ENCODE data around the gene TFF1.

Gene TFF1

GRCh38 chr21:42366292-42367010, at the start of gene TFF1:
Gene TFF1, minus strand, starts transcription at chr21:42366535. Its CDS starts 40 bp downstream, at chr21:42366495.
- peak within 1 kb of the TSS in 1 of 2 donors; percentile 29 for H3K4me3 ChIP-seq (ENCODE audit: low read length in 2 of 2)

DNA sequence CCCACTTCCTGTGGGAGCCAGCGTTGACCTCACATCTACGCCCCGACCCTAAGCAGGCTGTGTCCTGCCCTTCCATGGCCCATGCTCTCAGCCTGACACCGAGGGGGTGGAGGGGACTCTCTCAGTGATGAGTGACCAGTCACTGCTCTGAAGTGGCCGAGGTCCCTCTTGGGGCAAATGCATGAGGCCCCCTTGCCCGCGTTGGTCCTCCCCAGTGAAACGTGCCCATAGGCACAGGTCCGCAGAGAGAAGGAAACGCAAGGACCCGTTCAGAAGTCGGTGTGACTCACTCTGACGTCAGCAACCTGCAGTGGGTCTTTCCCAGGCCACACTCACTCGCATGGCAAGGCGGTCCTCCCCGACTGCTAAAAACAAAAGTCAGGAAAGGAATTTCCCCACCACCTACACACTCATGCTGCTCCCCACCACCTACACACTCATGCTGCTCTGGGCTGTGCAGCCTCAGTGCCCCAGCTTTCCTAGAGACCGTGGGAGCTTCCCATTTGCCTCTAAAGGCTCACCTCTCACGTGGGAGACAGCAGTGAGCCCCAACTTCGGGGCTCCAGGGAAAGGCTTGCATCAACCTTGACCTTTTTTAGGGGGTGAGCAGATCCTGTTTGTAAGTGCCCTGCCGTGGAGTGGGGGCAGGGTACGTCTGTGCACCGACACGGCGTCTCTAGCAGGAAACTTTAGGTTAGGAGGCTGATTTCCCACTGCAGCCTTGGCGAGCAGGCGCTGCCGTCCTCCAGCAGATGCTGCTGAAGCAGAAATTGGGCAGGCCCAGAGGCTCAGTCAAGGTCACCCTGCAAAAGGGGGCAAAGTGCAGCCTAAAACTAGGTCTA, 48.8 kb upstream of the TFF1 start:
- Histone ChIP-seq H3K4me1 (ENCODE audit: control insufficient read depth in 2 of 2, insufficient read depth in 2 of 2, low read length in 2 of 2) (no peaks in the 10 kb centered on the region), H3K9ac (ENCODE audit: low read depth in 1 of 2, low read length in 2 of 2) (peak overlapping the region in 1 of 2 donors; percentile 32), H3K9me3 (ENCODE audit: control insufficient read depth in 2 of 2, low read length in 2 of 2) (no peaks in the 10 kb centered on the region), H3K4me3 (ENCODE audit: low read length in 2 of 2) (no peak overlapping the region), H3K27ac (ENCODE audit: low read depth in 2 of 2, low read length in 2 of 2) (peak overlapping the region in 1 of 2 donors; percentile 4), H3K27me3 (ENCODE audit: control insufficient read depth in 2 of 2, insufficient read depth in 2 of 2, low read length in 2 of 2) (no peaks in the 10 kb centered on the region), H3K36me3 (ENCODE audit: control insufficient read depth in 2 of 2, insufficient read depth in 2 of 2, low read length in 2 of 2) (no peaks in the 10 kb centered on the region)

More at GRCh38 chr21:42366292-42367010, at the start of gene TFF1:
- H3K36me3 ChIP-seq (ENCODE audit: control insufficient read depth in 2 of 2, insufficient read depth in 2 of 2, low read length in 2 of 2) = no peaks in the 10 kb centered on the region
- peak within 1 kb of the TSS; percentile 58 to 80 for H3K27ac ChIP-seq (ENCODE audit: low read depth in 2 of 2, low read length in 2 of 2)
- H3K27me3 ChIP-seq (ENCODE audit: control insufficient read depth in 2 of 2, insufficient read depth in 2 of 2, low read length in 2 of 2) = no peaks in the 10 kb centered on the region
- peaks cover 11 to 39% of the 10 kb centered on the region in 2 donors for H3K4me1 ChIP-seq (ENCODE audit: control insufficient read depth in 2 of 2, insufficient read depth in 2 of 2, low read length in 2 of 2)
- no peaks in the 10 kb centered on the region for H3K9me3 ChIP-seq (ENCODE audit: control insufficient read depth in 2 of 2, low read length in 2 of 2)
- H3K9ac ChIP-seq (ENCODE audit: low read depth in 1 of 2, low read length in 2 of 2) = peak within 1 kb of the TSS in 1 of 2 donors; percentile 56

DNA sequence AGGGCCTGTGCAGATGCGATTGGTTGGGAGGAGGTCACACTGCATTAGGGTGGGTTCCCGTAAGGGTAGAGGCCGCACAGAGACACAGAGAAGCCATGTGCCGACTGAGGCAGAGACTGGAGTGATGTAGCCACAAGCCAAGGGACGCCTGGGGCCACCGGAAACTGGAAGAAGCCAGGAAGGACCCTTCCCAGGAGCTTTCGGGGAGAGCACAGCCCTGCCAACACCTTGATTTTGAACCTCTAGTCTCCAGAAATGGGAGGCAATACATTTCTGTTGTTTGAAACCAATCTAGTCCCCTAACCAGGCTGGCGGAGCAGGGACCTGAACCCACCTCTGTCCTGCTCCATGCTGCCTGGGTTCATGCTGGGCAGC, 48.2 kb upstream of the TFF1 start:
- Histone ChIP-seq H3K9ac (ENCODE audit: low read depth in 1 of 2, low read length in 2 of 2) (no peak overlapping the region), H3K4me3 (ENCODE audit: low read length in 2 of 2) (no peak overlapping the region), H3K36me3 (ENCODE audit: control insufficient read depth in 2 of 2, insufficient read depth in 2 of 2, low read length in 2 of 2) (no peaks in the 10 kb centered on the region), H3K4me1 (ENCODE audit: control insufficient read depth in 2 of 2, insufficient read depth in 2 of 2, low read length in 2 of 2) (no peaks in the 10 kb centered on the region), H3K27ac (ENCODE audit: low read depth in 2 of 2, low read length in 2 of 2) (no peak overlapping the region), H3K27me3 (ENCODE audit: control insufficient read depth in 2 of 2, insufficient read depth in 2 of 2, low read length in 2 of 2) (no peaks in the 10 kb centered on the region), H3K9me3 (ENCODE audit: control insufficient read depth in 2 of 2, low read length in 2 of 2) (no peaks in the 10 kb centered on the region)

DNA sequence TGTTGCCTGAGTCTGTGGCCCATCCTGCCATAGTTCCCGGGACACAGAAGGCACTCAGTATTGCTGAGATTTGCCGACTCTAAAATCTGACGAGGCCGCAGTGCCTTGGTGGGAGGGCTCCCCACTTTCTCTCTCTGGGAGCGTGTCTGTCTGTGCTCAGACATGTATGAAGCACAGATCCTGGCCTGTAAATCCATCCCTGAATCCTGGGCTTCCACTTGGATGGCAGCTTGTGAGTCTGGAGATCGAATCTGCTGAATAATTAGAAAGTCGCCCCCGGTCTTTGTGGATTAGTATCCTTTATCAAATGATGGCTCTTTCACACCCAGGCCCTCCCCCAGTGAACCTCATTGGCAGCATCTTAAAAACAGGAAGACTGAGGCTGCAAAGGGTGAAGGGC, 47.7 kb upstream of the TFF1 start:
- no peak overlapping the region for H3K27ac ChIP-seq (ENCODE audit: low read depth in 2 of 2, low read length in 2 of 2)
- H3K4me3 ChIP-seq (ENCODE audit: low read length in 2 of 2) = no peak overlapping the region
- no peaks in the 10 kb centered on the region for H3K36me3 ChIP-seq (ENCODE audit: control insufficient read depth in 2 of 2, insufficient read depth in 2 of 2, low read length in 2 of 2)
- H3K4me1 ChIP-seq (ENCODE audit: control insufficient read depth in 2 of 2, insufficient read depth in 2 of 2, low read length in 2 of 2) = no peaks in the 10 kb centered on the region
- H3K9ac ChIP-seq (ENCODE audit: low read depth in 1 of 2, low read length in 2 of 2) = no peak overlapping the region
- H3K27me3 ChIP-seq (ENCODE audit: control insufficient read depth in 2 of 2, insufficient read depth in 2 of 2, low read length in 2 of 2) = no peaks in the 10 kb centered on the region
- H3K9me3 ChIP-seq (ENCODE audit: control insufficient read depth in 2 of 2, low read length in 2 of 2) = no peaks in the 10 kb centered on the region

DNA sequence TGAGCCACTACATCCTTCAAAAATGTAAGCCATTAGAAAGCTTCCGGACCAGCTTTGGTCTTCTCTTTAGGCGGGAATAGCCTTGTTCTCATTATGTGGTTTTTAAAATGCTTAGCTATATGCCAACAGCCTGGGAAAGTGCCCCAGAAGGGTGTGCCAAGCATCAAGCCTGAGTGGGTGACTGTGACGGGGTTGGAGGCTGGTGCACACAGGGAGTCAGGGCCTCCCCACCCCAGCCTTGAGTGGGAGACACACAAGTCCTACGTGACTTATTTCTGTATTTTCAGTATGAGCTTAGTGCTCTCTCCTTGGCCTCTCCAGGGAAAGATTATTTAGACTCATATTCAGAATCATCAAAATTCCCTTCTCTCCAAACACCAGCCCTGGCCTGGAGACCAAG, 47.2 kb upstream of the TFF1 start:
- Histone ChIP-seq H3K36me3 (ENCODE audit: control insufficient read depth in 2 of 2, insufficient read depth in 2 of 2, low read length in 2 of 2) (no peaks in the 10 kb centered on the region), H3K4me1 (ENCODE audit: control insufficient read depth in 2 of 2, insufficient read depth in 2 of 2, low read length in 2 of 2) (no peaks in the 10 kb centered on the region), H3K27ac (ENCODE audit: low read depth in 2 of 2, low read length in 2 of 2) (no peak overlapping the region), H3K9me3 (ENCODE audit: control insufficient read depth in 2 of 2, low read length in 2 of 2) (no peaks in the 10 kb centered on the region), H3K27me3 (ENCODE audit: control insufficient read depth in 2 of 2, insufficient read depth in 2 of 2, low read length in 2 of 2) (no peaks in the 10 kb centered on the region), H3K4me3 (ENCODE audit: low read length in 2 of 2) (no peak overlapping the region), H3K9ac (ENCODE audit: low read depth in 1 of 2, low read length in 2 of 2) (no peak overlapping the region)

GRCh38 chr21:42413093-42413492, 46.8 kb upstream of the TFF1 start:
- no peaks in the 10 kb centered on the region for H3K9me3 ChIP-seq (ENCODE audit: control insufficient read depth in 2 of 2, low read length in 2 of 2)
- H3K36me3 ChIP-seq (ENCODE audit: control insufficient read depth in 2 of 2, insufficient read depth in 2 of 2, low read length in 2 of 2) = no peaks in the 10 kb centered on the region
- no peak overlapping the region for H3K4me3 ChIP-seq (ENCODE audit: low read length in 2 of 2)
- H3K4me1 ChIP-seq (ENCODE audit: control insufficient read depth in 2 of 2, insufficient read depth in 2 of 2, low read length in 2 of 2) = no peaks in the 10 kb centered on the region
- H3K27ac ChIP-seq (ENCODE audit: low read depth in 2 of 2, low read length in 2 of 2) = no peak overlapping the region
- no peaks in the 10 kb centered on the region for H3K27me3 ChIP-seq (ENCODE audit: control insufficient read depth in 2 of 2, insufficient read depth in 2 of 2, low read length in 2 of 2)
- no peak overlapping the region for H3K9ac ChIP-seq (ENCODE audit: low read depth in 1 of 2, low read length in 2 of 2)

DNA sequence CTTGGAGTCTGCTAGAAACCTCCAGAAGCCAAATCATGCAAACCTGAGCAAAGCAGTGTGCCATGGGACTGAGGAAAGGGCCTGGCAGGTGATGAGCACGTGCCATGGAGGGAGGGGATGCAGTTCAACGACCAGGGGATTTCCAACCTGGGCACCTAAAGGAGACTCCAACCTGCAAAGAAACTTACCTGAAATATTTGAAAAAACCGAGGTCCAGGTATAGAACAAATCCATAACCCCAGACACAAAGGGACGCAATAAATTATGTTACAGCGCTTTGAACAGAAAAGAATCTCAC, 46.2 kb upstream of the TFF1 start:
- Histone ChIP-seq H3K9ac (ENCODE audit: low read depth in 1 of 2, low read length in 2 of 2) (no peak overlapping the region), H3K4me3 (ENCODE audit: low read length in 2 of 2) (no peak overlapping the region), H3K27me3 (ENCODE audit: control insufficient read depth in 2 of 2, insufficient read depth in 2 of 2, low read length in 2 of 2) (no peaks in the 10 kb centered on the region), H3K9me3 (ENCODE audit: control insufficient read depth in 2 of 2, low read length in 2 of 2) (no peaks in the 10 kb centered on the region), H3K27ac (ENCODE audit: low read depth in 2 of 2, low read length in 2 of 2) (no peak overlapping the region), H3K4me1 (ENCODE audit: control insufficient read depth in 2 of 2, insufficient read depth in 2 of 2, low read length in 2 of 2) (no peaks in the 10 kb centered on the region), H3K36me3 (ENCODE audit: control insufficient read depth in 2 of 2, insufficient read depth in 2 of 2, low read length in 2 of 2) (no peaks in the 10 kb centered on the region)

DNA sequence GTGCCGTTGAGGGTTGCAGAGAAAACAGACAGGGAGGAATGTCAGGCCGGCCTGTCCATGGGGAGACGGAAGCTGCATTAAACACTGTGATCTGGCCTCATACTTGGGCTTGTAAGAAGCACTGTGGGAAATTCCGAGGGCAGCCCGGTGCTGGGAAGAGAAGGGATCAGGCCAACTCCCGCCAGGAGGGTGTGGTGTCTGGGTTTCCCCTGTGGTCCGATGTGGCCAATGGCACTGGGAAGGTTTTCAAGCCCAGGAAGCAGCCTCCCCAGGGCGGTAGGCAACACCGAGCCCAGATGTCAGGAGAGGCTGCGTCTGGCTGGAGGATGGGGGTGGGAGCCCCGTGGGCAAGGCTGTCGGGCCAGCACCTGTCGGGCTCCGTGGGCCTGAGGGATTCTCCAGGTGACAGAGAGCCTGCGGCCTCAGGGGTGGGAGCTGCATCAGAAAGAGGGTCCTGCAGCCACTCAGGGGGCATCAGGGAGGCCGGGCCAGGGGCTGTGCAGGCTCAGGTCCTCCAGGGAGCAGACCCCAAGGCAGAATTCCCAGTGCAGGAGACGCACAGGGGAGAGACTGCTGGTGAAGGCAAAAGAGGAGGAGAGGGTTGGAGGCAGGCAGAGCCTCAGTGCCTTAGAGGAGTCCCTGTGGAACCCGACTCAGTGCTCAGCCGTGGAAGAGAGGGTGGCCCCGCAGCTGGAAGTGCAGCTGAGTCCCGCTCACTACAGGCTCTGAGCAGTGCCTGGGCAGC, 45.7 kb upstream of the TFF1 start:
- no peaks in the 10 kb centered on the region for H3K27me3 ChIP-seq (ENCODE audit: control insufficient read depth in 2 of 2, insufficient read depth in 2 of 2, low read length in 2 of 2)
- no peaks in the 10 kb centered on the region for H3K9me3 ChIP-seq (ENCODE audit: control insufficient read depth in 2 of 2, low read length in 2 of 2)
- no peak overlapping the region for H3K27ac ChIP-seq (ENCODE audit: low read depth in 2 of 2, low read length in 2 of 2)

DNA sequence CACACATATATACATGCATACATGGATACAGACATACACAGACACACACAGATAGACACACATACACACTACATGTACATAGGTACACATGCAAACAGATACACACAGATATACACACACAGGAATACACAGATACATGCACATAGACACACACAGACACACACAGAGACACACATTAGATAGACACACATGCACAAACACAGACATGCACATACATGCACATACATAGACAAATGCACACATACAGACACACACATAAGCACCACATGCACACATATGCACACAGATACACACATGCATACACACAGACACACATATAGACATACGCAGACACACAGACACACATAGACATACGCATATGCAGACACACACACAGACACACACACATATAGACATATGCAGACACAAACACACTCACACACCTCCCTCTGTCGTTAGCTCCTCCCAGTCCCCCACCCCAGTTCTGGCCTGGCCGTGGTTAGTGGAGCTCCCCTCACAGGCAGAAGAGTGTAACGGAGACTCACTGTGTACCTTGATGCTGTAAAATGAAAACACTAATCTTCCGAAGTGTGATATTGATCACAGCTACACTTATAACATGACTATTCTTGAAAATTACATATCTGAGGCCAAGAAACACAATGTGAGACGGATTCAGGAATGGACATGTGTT, 45.0 kb upstream of the TFF1 start:
- H3K9me3 ChIP-seq (ENCODE audit: control insufficient read depth in 2 of 2, low read length in 2 of 2) = no peaks in the 10 kb centered on the region
- H3K9ac ChIP-seq (ENCODE audit: low read depth in 1 of 2, low read length in 2 of 2) = no peak overlapping the region
- no peak overlapping the region for H3K4me3 ChIP-seq (ENCODE audit: low read length in 2 of 2)
- no peak overlapping the region for H3K27ac ChIP-seq (ENCODE audit: low read depth in 2 of 2, low read length in 2 of 2)
- no peaks in the 10 kb centered on the region for H3K27me3 ChIP-seq (ENCODE audit: control insufficient read depth in 2 of 2, insufficient read depth in 2 of 2, low read length in 2 of 2)
- H3K4me1 ChIP-seq (ENCODE audit: control insufficient read depth in 2 of 2, insufficient read depth in 2 of 2, low read length in 2 of 2) = no peaks in the 10 kb centered on the region
- no peaks in the 10 kb centered on the region for H3K36me3 ChIP-seq (ENCODE audit: control insufficient read depth in 2 of 2, insufficient read depth in 2 of 2, low read length in 2 of 2)

More for the DNA sequence above, 45.7 kb upstream of the TFF1 start:
- Histone ChIP-seq H3K4me1 (ENCODE audit: control insufficient read depth in 2 of 2, insufficient read depth in 2 of 2, low read length in 2 of 2) (no peaks in the 10 kb centered on the region), H3K9ac (ENCODE audit: low read depth in 1 of 2, low read length in 2 of 2) (no peak overlapping the region), H3K36me3 (ENCODE audit: control insufficient read depth in 2 of 2, insufficient read depth in 2 of 2, low read length in 2 of 2) (no peaks in the 10 kb centered on the region), H3K4me3 (ENCODE audit: low read length in 2 of 2) (no peak overlapping the region)

Data from mucosa of rectum (tissue), 2 donors.